SK-N-MC (cell line): Measurements from ENCODE around the gene ZRANB1.

Experiments
- EZH2 ChIP-seq: fragments of 200-600 bp; sonication (generic); IDR thresholded peaks from one replicate; pipeline ENCODE4 v1.6.1; 2017; ENCODE audit warnings: antibody characterized with exemption
- POLR2AphosphoS5 ChIP-seq: IDR thresholded peaks from 2 replicates; pipeline ENCODE4 v1.6.1; 2012; ENCODE audit warnings: mild to moderate bottlenecking, low read depth, low read length, borderline replicate concordance

- TF ChIP-seq EZH2, result no peak
- no peak for TF ChIP-seq POLR2AphosphoS5
Measured at GRCh38 chr10:124928545-124928944, 13.4 kb upstream of the ZRANB1 start.
